ENCODE measurements around the gene BCAP31.
A peak's percentile ranks its signal among the peaks of the same experiment; 100 is the strongest.
"Not testable (repeated sequence)": the region's sequence is repeated elsewhere in the genome, so short reads cannot be mapped to it uniquely, and the experiment has no call there.

Gene BCAP31

GRCh38 chrX:153733651-153734240 lies 9.6 kb upstream of the BCAP31 start:
- no peak for DNase-seq

GRCh38 chrX:153732401-153732800 lies 8.2 kb upstream of the BCAP31 start:
- DNase-seq = peak; percentile 1 to 8

GRCh38 chrX:153731845-153732215 lies 7.6 kb upstream of the BCAP31 start:
- no peak for DNase-seq

GRCh38 chrX:153731117-153731844 lies 7.1 kb upstream of the BCAP31 start:
- DNase-seq = no peak

GRCh38 chrX:153730115-153730514 lies 5.9 kb upstream of the BCAP31 start:
- DNase-seq = not testable (repeated sequence)

GRCh38 chrX:153728951-153729631 lies 4.9 kb upstream of the BCAP31 start:
- no peak for DNase-seq

GRCh38 chrX:153728095-153728494 lies 3.9 kb upstream of the BCAP31 start:
- DNase-seq = no peak

GRCh38 chrX:153727123-153727931 lies 3.1 kb upstream of the BCAP31 start:
- no peak for DNase-seq

GRCh38 chrX:153726286-153727122 lies 2.3 kb upstream of the BCAP31 start:
- DNase-seq = peak; percentile 28 to 44

- no peak for DNase-seq
Measured at GRCh38 chrX:153725832-153726285, 1.7 kb upstream of the BCAP31 start.

- no peak for DNase-seq
Measured at GRCh38 chrX:153725039-153725831, 1.0 kb upstream of the BCAP31 start.

GRCh38 chrX:153723351-153724251 lies 586 bp downstream of the BCAP31 start:
- peak in 1 of 2 donors; percentile 14 for DNase-seq

- DNase-seq = peak; percentile 1
Measured at GRCh38 chrX:153722704-153723350, 1.4 kb downstream of the BCAP31 start.

GRCh38 chrX:153719701-153720100 lies 4.5 kb downstream of the BCAP31 start:
- DNase-seq = no peak

- no peak for DNase-seq
Measured at GRCh38 chrX:153719238-153719637, 4.9 kb downstream of the BCAP31 start.

- no peak for DNase-seq
Measured at GRCh38 chrX:153717445-153717844, 6.7 kb downstream of the BCAP31 start.

GRCh38 chrX:153714256-153714655 lies 9.9 kb downstream of the BCAP31 start:
- DNase-seq = no peak

GRCh38 chrX:153709726-153710674 lies 14.2 kb downstream of the BCAP31 start:
- no peak for DNase-seq

Data from bone marrow (tissue), 2 donors.